SH-SY5Y (cell line): Measurements from ENCODE around the gene TANC1.

Experiments used
- GATA2 ChIP-seq: IDR thresholded peaks from 2 replicates; pipeline ENCODE4 v1.6.1; 2011; ENCODE audit warnings: mild to moderate bottlenecking, low read depth, low read length
- GATA3 ChIP-seq: IDR thresholded peaks from 2 replicates; pipeline ENCODE4 v1.6.1; 2011; ENCODE audit warnings: low read depth, mild to moderate bottlenecking, low read length, moderate library complexity

DNA sequence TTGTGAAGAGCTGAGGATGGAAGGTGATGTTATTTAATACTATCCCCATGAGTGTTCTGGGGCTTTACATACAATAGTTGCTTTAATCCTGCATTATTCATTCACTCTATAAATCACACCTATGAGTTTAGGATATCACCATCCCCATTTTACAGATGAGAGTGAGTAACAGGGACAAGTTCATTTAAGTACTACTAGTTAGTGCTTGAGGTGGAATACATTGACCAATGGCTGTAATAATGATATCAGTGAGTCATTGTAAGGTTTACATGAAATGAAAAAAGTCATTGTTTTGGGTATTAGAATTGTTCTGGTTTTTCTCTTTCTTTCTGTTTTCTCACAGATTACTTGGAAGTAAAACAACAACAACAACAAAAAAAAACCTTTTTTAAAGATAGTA lies 42.5 kb downstream of the TANC1 start:
- TF ChIP-seq GATA2 (no peak), GATA3 (no peak)
